ENCODE measurements around the gene ZNF597. TPM values are rescaled to one million over a fixed set of nuclear protein-coding genes. Genes with fewer than 3 reads are reported as not detected.
A peak's percentile ranks its signal among the peaks of the same experiment; 100 is the strongest.

Gene ZNF597
- total RNA-seq, 2 experiments from 2014 or later: 2.3 to 2.5 TPM

GRCh38 chr16:3469736-3470135 lies 26.4 kb upstream of the ZNF597 start:
- Histone ChIP-seq H3K27ac (ENCODE audit: low read depth in 1 of 2, low read length in 2 of 2) (no peak overlapping the region), H3K4me1 (ENCODE audit: insufficient read depth, low read length) (peaks cover 50% of the 10 kb centered on the region), H3K27me3 (ENCODE audit: control insufficient read depth in 1 of 2, insufficient read depth in 2 of 2, low read length in 2 of 2) (no peaks in the 10 kb centered on the region), H3K36me3 (ENCODE audit: insufficient read depth, low read length) (peaks cover 30% of the 10 kb centered on the region), H3K9me3 (ENCODE audit: control insufficient read depth in 1 of 2, insufficient read depth in 1 of 2, low read length in 2 of 2) (no peaks in the 10 kb centered on the region), H3K4me3 (ENCODE audit: low read length) (no peak overlapping the region)
- Mint-ChIP-seq H3K27ac (no peak overlapping the region), H3K4me3 (no peak overlapping the region), H3K36me3 (ENCODE audit: low read depth) (peaks cover 41% of the 10 kb centered on the region), H3K4me1 (ENCODE audit: low read depth) (peaks cover 40% of the 10 kb centered on the region), H3K9me3 (no peaks in the 10 kb centered on the region), H3K27me3 (no peaks in the 10 kb centered on the region)
- CTCF ChIA-PET: no interaction called here
- no peak for DNase-seq
- no peak for TF ChIP-seq CTCF (IDR thresholded peaks at IDR 0.05)
- ATAC-seq (ENCODE audit: poor library complexity): no peak
- POLR2A ChIA-PET: no interaction called here
- intact Hi-C loops (cut with DNase I, micrococcal nuclease): no loop called here

- ChIA-PET POLR2A (interaction anchor here (0.6 to 0.9 kb wide), 2 partner anchors 11 to 66 kb away, joined by 3 read pairs; no protein-coding TSS in a partner anchor), CTCF (no interaction called here)
- H3K36me3 Mint-ChIP-seq (ENCODE audit: low read depth): peaks cover 46% of the 10 kb centered on the region
- no peak for TF ChIP-seq CTCF (IDR thresholded peaks at IDR 0.05)
- no peaks in the 10 kb centered on the region for H3K27me3 Mint-ChIP-seq
- H3K27ac ChIP-seq (ENCODE audit: low read depth in 1 of 2, low read length in 2 of 2): no peak overlapping the region
- ATAC-seq (ENCODE audit: poor library complexity) (no peak), DNase-seq (no peak)
- no peaks in the 10 kb centered on the region for H3K9me3 Mint-ChIP-seq
- peaks cover 27% of the 10 kb centered on the region for H3K36me3 ChIP-seq (ENCODE audit: insufficient read depth, low read length)
- intact Hi-C loops (cut with DNase I, micrococcal nuclease): no loop called here
- H3K4me1 ChIP-seq (ENCODE audit: insufficient read depth, low read length): peaks cover 61% of the 10 kb centered on the region
- no peak overlapping the region for H3K4me3 Mint-ChIP-seq
- no peaks in the 10 kb centered on the region for H3K9me3 ChIP-seq (ENCODE audit: control insufficient read depth in 1 of 2, insufficient read depth in 1 of 2, low read length in 2 of 2)
- no peak overlapping the region for H3K4me3 ChIP-seq (ENCODE audit: low read length)
- peaks cover 52% of the 10 kb centered on the region for H3K4me1 Mint-ChIP-seq (ENCODE audit: low read depth)
- H3K27ac Mint-ChIP-seq: peak overlapping the region; percentile 13
- H3K27me3 ChIP-seq (ENCODE audit: control insufficient read depth in 1 of 2, insufficient read depth in 2 of 2, low read length in 2 of 2): no peaks in the 10 kb centered on the region
Observed at GRCh38 chr16:3468501-3468900, 25.2 kb upstream of the ZNF597 start.

GRCh38 chr16:3467921-3468320 lies 24.6 kb upstream of the ZNF597 start:
- H3K9me3 Mint-ChIP-seq: no peaks in the 10 kb centered on the region
- ChIA-PET CTCF (no interaction called here), POLR2A (interaction anchor here (0.9 kb wide), 1 partner anchor 11 kb away, joined by 3 read pairs; no protein-coding TSS in a partner anchor)
- H3K36me3 ChIP-seq (ENCODE audit: insufficient read depth, low read length): peaks cover 27% of the 10 kb centered on the region
- TF ChIP-seq CTCF (IDR thresholded peaks at IDR 0.05): no peak
- H3K36me3 Mint-ChIP-seq (ENCODE audit: low read depth): peaks cover 40% of the 10 kb centered on the region
- no peaks in the 10 kb centered on the region for H3K27me3 Mint-ChIP-seq
- H3K27ac Mint-ChIP-seq: peak overlapping the region; percentile 13
- H3K4me3 ChIP-seq (ENCODE audit: low read length): no peak overlapping the region
- H3K27me3 ChIP-seq (ENCODE audit: control insufficient read depth in 1 of 2, insufficient read depth in 2 of 2, low read length in 2 of 2): no peaks in the 10 kb centered on the region
- no peaks in the 10 kb centered on the region for H3K9me3 ChIP-seq (ENCODE audit: control insufficient read depth in 1 of 2, insufficient read depth in 1 of 2, low read length in 2 of 2)
- intact Hi-C loops (cut with DNase I, micrococcal nuclease): no loop called here
- peaks cover 50% of the 10 kb centered on the region for H3K4me1 Mint-ChIP-seq (ENCODE audit: low read depth)
- peaks cover 67% of the 10 kb centered on the region for H3K4me1 ChIP-seq (ENCODE audit: insufficient read depth, low read length)
- no peak overlapping the region for H3K27ac ChIP-seq (ENCODE audit: low read depth in 1 of 2, low read length in 2 of 2)
- peak; percentile 24 for ATAC-seq (ENCODE audit: poor library complexity)
- DNase-seq: no peak
- no peak overlapping the region for H3K4me3 Mint-ChIP-seq

All from CD4-positive, alpha-beta T cell (primary cell).